ENCODE results near the gene SCAF11. TPM values are rescaled to one million over a fixed set of nuclear protein-coding genes. Genes with fewer than 3 reads are reported as not detected.
"Not testable (repeated sequence)": the region's sequence is repeated elsewhere in the genome, so short reads cannot be mapped to it uniquely, and the experiment has no call there.

The SCAF11 gene
- total RNA-seq, 1 donor from 2014 or later: 152 TPM

GRCh38 chr12:46020768-46021167 is 30.4 kb upstream of the SCAF11 start:
- peaks cover 39% of the 10 kb centered on the region for H3K9me3 Mint-ChIP-seq
- Histone ChIP-seq H3F3A (ENCODE audit: low read depth) (no peaks in the 10 kb centered on the region), H3K79me2 (ENCODE audit: low read depth) (no peaks in the 10 kb centered on the region), H2AFZ (replicated peaks) (no peak overlapping the region), H3K27ac (no peak overlapping the region), H3K4me2 (no peak overlapping the region), H4K20me1 (ENCODE audit: low read depth) (no peaks in the 10 kb centered on the region), H3K9me3 (ENCODE audit: low read depth) (no peaks in the 10 kb centered on the region), H3K27me3 (no peaks in the 10 kb centered on the region), H3K4me3 (no peak overlapping the region), H3K36me3 (no peaks in the 10 kb centered on the region), H3K9ac (no peak overlapping the region), H3K4me1 (no peaks in the 10 kb centered on the region)
- H3K27me3 Mint-ChIP-seq (ENCODE audit: insufficient read depth, low read depth): no peaks in the 10 kb centered on the region
- no peak overlapping the region for H3K27ac Mint-ChIP-seq
- no peaks in the 10 kb centered on the region for H3K36me3 Mint-ChIP-seq
- H3K4me1 Mint-ChIP-seq: no peaks in the 10 kb centered on the region
- TF ChIP-seq EZH2phosphoT487 (IDR thresholded peaks at IDR 0.05): no peak
- no peak for TF ChIP-seq CTCF (IDR thresholded peaks at IDR 0.05)
- no peak for TF ChIP-seq EZH2 (IDR thresholded peaks at IDR 0.05)
- no peak for DNase-seq (ENCODE audit: low spot score)
- no peak overlapping the region for H3K4me3 Mint-ChIP-seq

- peaks cover 28% of the 10 kb centered on the region for H3K9me3 Mint-ChIP-seq
Observed at GRCh38 chr12:46018712-46019111, 28.3 kb upstream of the SCAF11 start.

GRCh38 chr12:46017866-46018375 is 27.5 kb upstream of the SCAF11 start:
- not testable (repeated sequence) for H3K36me3 ChIP-seq; H3K27ac ChIP-seq; H3K27me3 Mint-ChIP-seq (ENCODE audit: insufficient read depth, low read depth); H3K9me3 ChIP-seq (ENCODE audit: low read depth); H3K27me3 ChIP-seq; DNase-seq (ENCODE audit: low spot score); H3K4me2 ChIP-seq; H3K4me1 Mint-ChIP-seq; H3K27ac Mint-ChIP-seq; H4K20me1 ChIP-seq (ENCODE audit: low read depth); H3K9ac ChIP-seq; H3K4me1 ChIP-seq; H3K4me3 Mint-ChIP-seq; H2AFZ ChIP-seq (replicated peaks); H3F3A ChIP-seq (ENCODE audit: low read depth); H3K36me3 Mint-ChIP-seq; H3K4me3 ChIP-seq; H3K79me2 ChIP-seq (ENCODE audit: low read depth)
- peaks cover 28% of the 10 kb centered on the region for H3K9me3 Mint-ChIP-seq

More at GRCh38 chr12:46018712-46019111, 28.3 kb upstream of the SCAF11 start:
- H3K9me3 ChIP-seq (ENCODE audit: low read depth); H3K4me1 Mint-ChIP-seq; H3K27ac Mint-ChIP-seq; DNase-seq (ENCODE audit: low spot score); H3K4me2 ChIP-seq; H3K27me3 Mint-ChIP-seq (ENCODE audit: insufficient read depth, low read depth); H3K4me1 ChIP-seq; H3K36me3 ChIP-seq; H3K36me3 Mint-ChIP-seq; H3K27ac ChIP-seq; H3K79me2 ChIP-seq (ENCODE audit: low read depth); H3K9ac ChIP-seq; H3F3A ChIP-seq (ENCODE audit: low read depth); H4K20me1 ChIP-seq (ENCODE audit: low read depth); H3K27me3 ChIP-seq; H3K4me3 ChIP-seq; H2AFZ ChIP-seq (replicated peaks); H3K4me3 Mint-ChIP-seq: not testable (repeated sequence)

GRCh38 chr12:46005823-46006222 is 15.4 kb upstream of the SCAF11 start:
- Histone ChIP-seq H3K36me3 (no peaks in the 10 kb centered on the region), H3K4me3 (no peak overlapping the region), H3K27ac (no peak overlapping the region), H4K20me1 (ENCODE audit: low read depth) (no peaks in the 10 kb centered on the region), H2AFZ (replicated peaks) (no peak overlapping the region), H3K4me1 (no peaks in the 10 kb centered on the region), H3K79me2 (ENCODE audit: low read depth) (no peaks in the 10 kb centered on the region), H3K27me3 (no peaks in the 10 kb centered on the region), H3K4me2 (no peak overlapping the region), H3F3A (ENCODE audit: low read depth) (no peaks in the 10 kb centered on the region), H3K9me3 (ENCODE audit: low read depth) (no peaks in the 10 kb centered on the region), H3K9ac (no peak overlapping the region)
- H3K27ac Mint-ChIP-seq: no peak overlapping the region
- no peak overlapping the region for H3K4me3 Mint-ChIP-seq
- H3K4me1 Mint-ChIP-seq: no peaks in the 10 kb centered on the region
- peaks cover 2% of the 10 kb centered on the region for H3K27me3 Mint-ChIP-seq (ENCODE audit: insufficient read depth, low read depth)
- H3K9me3 Mint-ChIP-seq: peaks cover 3% of the 10 kb centered on the region
- DNase-seq (ENCODE audit: low spot score): no peak
- no peaks in the 10 kb centered on the region for H3K36me3 Mint-ChIP-seq
- TF ChIP-seq EZH2phosphoT487 (IDR thresholded peaks at IDR 0.05) (no peak), CTCF (IDR thresholded peaks at IDR 0.05) (no peak), EZH2 (IDR thresholded peaks at IDR 0.05) (no peak)

Measured in neural progenitor cell (in vitro differentiated cells).